ENCODE results near the gene KRT1.

KRT1 gene

GRCh38 chr12:52659951-52660350, 20.3 kb downstream of the KRT1 start:
- DNase-seq (ENCODE audit: low read depth), result no peak

- DNase-seq (ENCODE audit: low read depth), result no peak
Observed at GRCh38 chr12:52659395-52659794, 20.8 kb downstream of the KRT1 start.

- DNase-seq (ENCODE audit: low read depth), result no peak
Observed at GRCh38 chr12:52658196-52658595, 22.0 kb downstream of the KRT1 start.

- DNase-seq (ENCODE audit: low read depth), result no peak
Observed at GRCh38 chr12:52657250-52657902, 22.8 kb downstream of the KRT1 start.

GRCh38 chr12:52656616-52657015, 23.6 kb downstream of the KRT1 start:
- DNase-seq (ENCODE audit: low read depth), result no peak

GRCh38 chr12:52655720-52656124, 24.5 kb downstream of the KRT1 start:
- DNase-seq (ENCODE audit: low read depth), result no peak

GRCh38 chr12:52655251-52655650, 25.0 kb downstream of the KRT1 start:
- DNase-seq (ENCODE audit: low read depth), result no peak

GRCh38 chr12:52651726-52652261, 28.4 kb downstream of the KRT1 start, which contains the start of gene KRT2:
KRT2 (minus strand) TSS chr12:52652211; CDS start chr12:52652142, 69 bp downstream.
- no peak for DNase-seq (ENCODE audit: low read depth)

- no peak for DNase-seq (ENCODE audit: low read depth)
Observed at GRCh38 chr12:52650520-52651081, 29.6 kb downstream of the KRT1 start.

GRCh38 chr12:52649066-52649465, 31.1 kb downstream of the KRT1 start:
- no peak for DNase-seq (ENCODE audit: low read depth)

GRCh38 chr12:52648012-52648550, 32.1 kb downstream of the KRT1 start:
- no peak for DNase-seq (ENCODE audit: low read depth)

- DNase-seq (ENCODE audit: low read depth), result no peak
Observed at GRCh38 chr12:52647601-52648000, 32.6 kb downstream of the KRT1 start.

GRCh38 chr12:52646613-52647012, 33.6 kb downstream of the KRT1 start:
- DNase-seq (ENCODE audit: low read depth), result no peak

- no peak for DNase-seq (ENCODE audit: low read depth)
Observed at GRCh38 chr12:52645982-52646381, 34.2 kb downstream of the KRT1 start.

- no peak for DNase-seq (ENCODE audit: low read depth)
Observed at GRCh38 chr12:52645120-52645761, 35.0 kb downstream of the KRT1 start.

GRCh38 chr12:52644078-52644415, 36.2 kb downstream of the KRT1 start:
- no peak for DNase-seq (ENCODE audit: low read depth)

- no peak for DNase-seq (ENCODE audit: low read depth)
Observed at GRCh38 chr12:52643233-52644077, 36.8 kb downstream of the KRT1 start.

GRCh38 chr12:52641468-52641867, 38.7 kb downstream of the KRT1 start:
- DNase-seq (ENCODE audit: low read depth), result no peak

- no peak for DNase-seq (ENCODE audit: low read depth)
Observed at GRCh38 chr12:52637299-52637698, 42.9 kb downstream of the KRT1 start.

GRCh38 chr12:52636592-52637258, 43.5 kb downstream of the KRT1 start:
- DNase-seq (ENCODE audit: low read depth), result no peak

GRCh38 chr12:52636189-52636588, 44.0 kb downstream of the KRT1 start:
- no peak for DNase-seq (ENCODE audit: low read depth)

Data from stimulated activated CD8-positive, alpha-beta memory T cell treated with anti-CD3 and anti-CD28 coated beads, Interleukin-12 subunit alpha, Interleukin-12 subunit beta, amount 100 ng/mL, for 4 hours (primary cell).